Ramos (cell line): ENCODE data around the gene B3GNT5.

ENCODE experiments used
- in situ Hi-C: fragments of 300-500 bp; cut with MboI; formaldehyde crosslinking; loops from one replicate; pipeline ENCODE4 v1.14.3; 2022; ENCODE audit warnings: low sequenced_read_pairs; ENCODE audit not compliant: unreplicated experiment

The B3GNT5 gene

GRCh38 chr3:183262875-183263378, 9.9 kb downstream of the B3GNT5 start:
- in situ Hi-C loops, result no loop called here

DNA sequence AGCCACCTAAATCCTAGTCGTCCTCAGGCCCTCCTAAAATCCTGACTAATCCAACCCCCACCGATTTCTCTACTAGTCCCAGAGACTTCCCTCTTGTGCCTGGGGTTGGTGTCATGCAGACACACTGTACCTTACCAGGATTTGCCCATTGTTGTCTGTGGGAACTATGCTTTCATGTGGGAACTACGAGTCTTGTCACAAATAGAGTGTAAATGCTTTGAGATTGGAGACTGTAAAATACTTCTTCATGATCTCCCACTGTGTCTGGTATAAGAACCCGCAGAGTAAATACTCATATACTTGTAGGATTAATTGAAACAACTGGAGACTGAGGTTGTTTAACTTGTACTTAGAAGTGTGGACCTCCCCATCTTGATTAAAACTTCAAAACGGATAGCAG, 11.2 kb downstream of the B3GNT5 start:
- in situ Hi-C loops, result no loop called here

- in situ Hi-C loops, result no loop called here
Observed at GRCh38 chr3:183265157-183265642, 12.1 kb downstream of the B3GNT5 start.

GRCh38 chr3:183265834-183266417, 12.9 kb downstream of the B3GNT5 start:
- in situ Hi-C loops, result no loop called here

DNA sequence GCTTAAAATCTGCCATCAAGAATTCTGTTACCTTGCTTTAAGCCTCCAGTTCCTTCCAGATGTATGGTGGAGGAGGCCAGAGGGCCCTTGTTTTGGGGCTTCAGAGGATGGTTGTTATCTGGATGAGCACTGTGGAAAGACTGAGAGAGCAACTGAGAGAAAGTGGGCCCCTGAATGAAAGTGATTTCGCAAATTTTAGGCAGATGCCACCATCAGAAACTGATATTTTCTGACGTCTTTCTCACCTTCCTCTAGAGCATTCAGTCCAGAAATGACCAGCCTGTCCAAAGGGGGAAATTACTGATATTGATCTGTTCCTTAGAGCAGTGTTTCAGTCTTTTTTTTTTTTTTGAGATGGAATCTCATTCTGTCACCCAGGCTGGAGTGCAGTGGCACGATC, 13.4 kb downstream of the B3GNT5 start:
- in situ Hi-C loops, result no loop called here

DNA sequence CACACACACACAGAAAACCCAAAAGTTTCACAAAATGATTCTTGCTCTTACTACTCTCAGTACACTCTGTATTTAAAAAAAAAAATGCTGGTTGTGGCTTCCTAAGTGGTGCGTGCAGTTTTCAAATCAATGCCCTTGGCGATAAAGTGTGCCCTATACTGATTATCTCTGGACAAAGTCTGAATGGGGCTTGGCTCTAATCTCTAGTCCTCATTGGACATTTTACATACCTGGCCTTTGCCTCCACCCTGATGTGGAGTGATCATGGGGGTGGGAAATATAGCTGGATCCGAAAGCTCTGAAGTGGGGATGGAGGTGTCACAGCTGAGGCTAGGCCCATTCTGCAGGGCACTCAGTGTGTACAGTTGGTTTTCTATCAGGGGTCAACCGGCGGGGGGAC, 14.1 kb downstream of the B3GNT5 start:
- in situ Hi-C loops, result no loop called here

GRCh38 chr3:183268366-183268765, 15.3 kb downstream of the B3GNT5 start:
- in situ Hi-C loops, result no loop called here

- in situ Hi-C loops, result no loop called here
Observed at GRCh38 chr3:183269345-183269744, 16.3 kb downstream of the B3GNT5 start.

- in situ Hi-C loops, result no loop called here
Observed at GRCh38 chr3:183270344-183270743, 17.3 kb downstream of the B3GNT5 start.

DNA sequence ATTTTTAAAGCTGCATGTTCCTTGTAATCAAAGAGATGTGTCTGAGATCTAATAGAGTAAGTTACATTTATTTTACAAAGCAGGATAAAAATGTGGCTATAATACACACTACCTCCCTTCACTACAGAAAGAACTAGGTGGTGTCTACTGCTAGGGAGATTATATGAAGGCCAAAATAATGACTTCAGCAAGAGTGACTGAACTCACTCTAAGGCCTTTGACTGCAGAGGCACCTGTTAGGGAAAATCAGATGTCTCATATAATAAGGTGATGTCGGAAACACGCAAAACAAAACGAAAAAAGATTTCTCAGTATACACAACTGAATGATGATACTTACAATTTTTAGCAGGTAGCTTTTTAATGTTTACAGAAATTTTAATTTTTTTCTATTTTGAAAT, 19.1 kb downstream of the B3GNT5 start:
- in situ Hi-C loops, result no loop called here

GRCh38 chr3:183272791-183273190, 19.7 kb downstream of the B3GNT5 start:
- in situ Hi-C loops, result no loop called here

GRCh38 chr3:183274609-183275008, 21.6 kb downstream of the B3GNT5 start:
- in situ Hi-C loops, result no loop called here

DNA sequence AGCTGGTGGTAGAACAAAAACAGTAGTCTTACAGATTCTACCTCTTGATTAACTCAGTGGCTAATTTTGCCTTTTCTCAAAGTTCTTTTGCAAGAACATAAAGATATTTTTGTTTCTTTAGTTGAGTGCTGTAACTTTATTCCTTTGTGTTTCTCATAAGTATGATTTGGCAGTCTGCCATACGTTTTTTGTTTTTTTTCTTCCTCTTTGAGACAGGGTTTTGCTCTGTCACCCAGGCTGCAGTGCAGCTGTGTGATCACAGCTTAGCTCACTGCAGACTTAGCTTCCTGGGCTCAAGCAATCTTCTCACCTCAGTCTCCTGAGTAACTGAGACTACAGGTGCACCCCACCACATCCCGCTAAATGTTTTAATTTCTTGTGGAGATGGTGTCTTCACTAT, 22.4 kb downstream of the B3GNT5 start:
- in situ Hi-C loops, result no loop called here

DNA sequence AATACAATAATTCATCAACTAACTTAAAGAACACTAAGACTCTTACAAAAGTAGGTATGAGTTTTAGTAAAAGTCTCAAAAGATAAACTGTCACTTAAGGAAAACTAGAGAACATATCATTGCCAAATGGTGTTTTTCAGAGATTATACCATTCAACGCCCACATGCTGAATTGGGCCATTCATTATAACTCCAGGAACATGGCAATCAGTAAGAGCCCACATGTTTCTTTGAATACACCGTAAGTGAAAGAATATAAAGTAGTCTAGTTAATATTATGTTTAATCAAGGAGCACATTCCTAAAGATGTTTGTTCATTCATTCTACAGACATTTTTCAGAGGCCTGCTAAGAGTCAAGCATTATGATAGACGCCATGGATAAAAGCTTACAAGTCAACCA, 22.9 kb downstream of the B3GNT5 start:
- in situ Hi-C loops, result no loop called here

DNA sequence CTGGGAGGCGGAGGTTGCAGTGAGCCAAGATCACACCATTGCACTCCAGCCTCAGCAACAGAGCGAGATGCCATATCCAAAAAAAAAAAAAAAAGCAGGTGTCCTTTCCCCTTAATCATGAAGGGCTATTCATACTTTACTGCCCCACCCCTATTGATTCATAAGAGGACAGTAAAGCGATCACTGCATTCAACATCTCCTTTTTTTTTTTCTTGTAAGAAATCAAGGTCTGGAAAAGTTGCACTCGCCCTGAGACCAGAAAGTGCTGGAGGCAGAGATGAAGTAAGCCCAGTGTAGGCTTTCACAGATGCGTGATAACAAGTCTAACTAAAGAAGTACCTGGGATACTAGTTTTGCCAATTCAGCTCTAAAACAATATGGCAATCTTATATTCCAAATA, 24.2 kb downstream of the B3GNT5 start:
- in situ Hi-C loops, result no loop called here

DNA sequence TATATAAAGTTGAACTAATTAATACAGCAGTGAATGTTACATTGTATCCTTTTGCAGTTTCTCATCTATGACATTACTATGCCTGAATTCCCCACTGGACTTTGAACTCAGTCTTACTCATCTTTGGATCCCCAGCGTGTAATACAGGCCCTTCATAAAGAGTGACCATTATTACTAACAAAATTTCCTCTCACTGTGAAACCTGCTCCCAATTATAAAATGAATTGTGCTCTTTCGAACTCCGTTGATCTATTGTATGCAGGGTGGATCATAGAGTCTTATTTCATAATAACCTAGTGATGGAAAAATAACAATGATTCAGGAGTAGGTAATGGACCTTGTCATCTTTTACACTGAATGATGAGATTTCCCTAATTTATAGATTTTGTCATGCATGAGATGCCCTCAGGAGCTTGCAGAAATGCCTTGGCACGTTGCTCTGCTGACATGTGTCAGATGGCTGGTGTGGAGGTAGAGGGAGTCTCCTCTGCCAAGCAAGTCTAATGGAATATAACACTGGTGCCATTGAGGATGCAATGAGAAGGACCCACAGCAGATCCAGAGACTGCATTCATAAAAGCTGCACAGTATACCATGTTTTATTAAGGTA, 25.5 kb downstream of the B3GNT5 start:
- in situ Hi-C loops, result no loop called here

DNA sequence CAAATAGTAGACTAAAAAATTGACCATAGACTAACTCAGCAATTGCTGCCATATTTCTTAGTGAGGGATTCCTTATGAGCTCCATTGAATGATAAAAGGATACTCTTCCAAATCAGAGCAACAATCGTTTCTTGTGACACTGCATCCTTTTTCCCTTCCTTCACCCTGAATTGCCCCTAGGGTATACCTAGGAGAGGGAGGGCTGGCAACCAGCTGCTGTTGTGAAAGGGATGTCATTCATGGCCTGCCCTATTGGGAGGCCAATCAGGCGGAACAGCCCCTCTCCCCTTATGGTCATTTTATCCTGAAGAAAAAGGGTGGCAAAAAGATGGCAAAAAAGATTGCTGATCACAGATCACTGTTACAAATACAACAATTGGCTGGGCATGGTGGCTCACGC, 26.3 kb downstream of the B3GNT5 start:
- in situ Hi-C loops, result no loop called here

- in situ Hi-C loops, result no loop called here
Observed at GRCh38 chr3:183281126-183281797, 28.2 kb downstream of the B3GNT5 start.

- in situ Hi-C loops, result no loop called here
Observed at GRCh38 chr3:183283886-183284285, 30.8 kb downstream of the B3GNT5 start.

GRCh38 chr3:183284570-183284969, 31.5 kb downstream of the B3GNT5 start:
- in situ Hi-C loops, result no loop called here

GRCh38 chr3:183285318-183285717, 32.3 kb downstream of the B3GNT5 start:
- in situ Hi-C loops, result no loop called here
